ENCODE measurements around the gene SNX4. TPM values are rescaled to one million over a fixed set of nuclear protein-coding genes. Genes with fewer than 3 reads are reported as not detected.

Gene SNX4
- total RNA-seq, 4 donors from 2014 or later, result 34.5 to 47.9 (median 42.8) TPM

- Histone ChIP-seq H3K27ac (no peak overlapping the region), H3K9me3 (no peaks in the 10 kb centered on the region), H3K4me3 (no peak overlapping the region), H3K36me3 (peaks cover under 1 to 80% (median 8%) of the 10 kb centered on the region in 3 donors), H3K27me3 (no peaks in the 10 kb centered on the region), H3K4me1 (no peaks in the 10 kb centered on the region)
- WGBS, 2 donors, result 77 to 83% methylated on average over 2 of the region's 2 CpGs
- DNase-seq, result no peak
- intact Hi-C loops (cut with DNase I), result no loop called here
- TF ChIP-seq CTCF (IDR thresholded peaks at IDR 0.05) (no peak), POLR2A (IDR thresholded peaks at IDR 0.05) (no peak)
Measured at GRCh38 chr3:125480656-125481374, 39.2 kb downstream of the SNX4 start.

- no peak for TF ChIP-seq CTCF (IDR thresholded peaks at IDR 0.05)
- TF ChIP-seq POLR2A (IDR thresholded peaks at IDR 0.05), result no peak
- Histone ChIP-seq H3K36me3 (peaks cover 6 to 80% (median 8%) of the 10 kb centered on the region in 3 donors), H3K4me1 (no peaks in the 10 kb centered on the region), H3K9me3 (no peaks in the 10 kb centered on the region), H3K27me3 (no peaks in the 10 kb centered on the region), H3K4me3 (no peak overlapping the region), H3K27ac (no peak overlapping the region)
- whole genome bisulfite sequencing, 2 donors, result 92 to 96% methylated on average over 4 of the region's 4 CpGs
- DNase-seq, result no peak
- intact Hi-C loops (cut with DNase I), result no loop called here
Measured at GRCh38 chr3:125479091-125479490, 40.9 kb downstream of the SNX4 start.

- H3K27ac ChIP-seq, result no peak overlapping the region
- H3K4me1 ChIP-seq, result no peaks in the 10 kb centered on the region
- no peaks in the 10 kb centered on the region for H3K9me3 ChIP-seq
- no peaks in the 10 kb centered on the region for H3K27me3 ChIP-seq
- DNase-seq, result no peak
- 77 to 79% methylated on average over 2 of the region's 2 CpGs for WGBS, 2 donors
- intact Hi-C loops (cut with DNase I), result no loop called here
- no peak overlapping the region for H3K4me3 ChIP-seq
- TF ChIP-seq CTCF (IDR thresholded peaks at IDR 0.05) (no peak), POLR2A (IDR thresholded peaks at IDR 0.05) (no peak)
- H3K36me3 ChIP-seq, result peaks cover 6 to 80% (median 8%) of the 10 kb centered on the region in 3 donors
Measured at GRCh38 chr3:125478326-125478725, 41.7 kb downstream of the SNX4 start.

GRCh38 chr3:125477701-125478100, 42.3 kb downstream of the SNX4 start:
- no peaks in the 10 kb centered on the region for H3K4me1 ChIP-seq
- no peak for TF ChIP-seq CTCF (IDR thresholded peaks at IDR 0.05)
- no peak for TF ChIP-seq POLR2A (IDR thresholded peaks at IDR 0.05)
- peaks cover 6 to 83% (median 8%) of the 10 kb centered on the region in 3 donors for H3K36me3 ChIP-seq
- no peaks in the 10 kb centered on the region for H3K27me3 ChIP-seq
- no peak overlapping the region for H3K27ac ChIP-seq
- 100% methylated on average over 1 of the region's 1 CpG for WGBS, 2 donors
- no peak overlapping the region for H3K4me3 ChIP-seq
- no peak for DNase-seq
- no peaks in the 10 kb centered on the region for H3K9me3 ChIP-seq
- intact Hi-C loops (cut with DNase I), result no loop called here

- no peak for TF ChIP-seq CTCF (IDR thresholded peaks at IDR 0.05)
- TF ChIP-seq POLR2A (IDR thresholded peaks at IDR 0.05), result no peak
- H3K27me3 ChIP-seq, result no peaks in the 10 kb centered on the region
- no peaks in the 10 kb centered on the region for H3K4me1 ChIP-seq
- no peak overlapping the region for H3K27ac ChIP-seq
- intact Hi-C loops (cut with DNase I), result no loop called here
- 61 to 84% methylated on average over 1 of the region's 1 CpG for WGBS, 2 donors
- no peak overlapping the region for H3K4me3 ChIP-seq
- peaks cover 0 to 99% (median 14%) of the 10 kb centered on the region in 3 donors for H3K36me3 ChIP-seq
- DNase-seq, result no peak
- H3K9me3 ChIP-seq, result no peaks in the 10 kb centered on the region
Measured at GRCh38 chr3:125470671-125471070, 49.3 kb downstream of the SNX4 start.

Measured in esophagus squamous epithelium (tissue), 5 donors.